Cardiac fibroblast (primary cell): ENCODE results near the gene HOXD3.
A peak's percentile ranks its signal among the peaks of the same experiment; 100 is the strongest.

Experiments
- DNase-seq, 2 donors: peaks; one replicate each; pipeline versions ENCODE4 v3.0.0 to v3.0.0-alpha.2; 2010; ENCODE audit warnings: low read depth in 2 of 2
- H3K4me3 ChIP-seq, 2 donors: replicated peaks in 1 of 2; 1 replicate in 1 of 2; 2 replicates in 1 of 2; pipeline ENCODE4 v1.5.1; 2011; ENCODE audit warnings: low read depth in 2 of 2, low read length in 2 of 2, mild to moderate bottlenecking in 2 of 2, moderate library complexity in 1 of 2
- TF ChIP-seq, protein P1 (sequence below): IDR thresholded peaks from one replicate; pipeline ENCODE4 v1.5.1; 2011; ENCODE audit warnings: low read depth, mild to moderate bottlenecking, low read length, inconsistent platforms

The HOXD3 gene

GRCh38 chr2:176139661-176140512, 17.2 kb upstream of the HOXD3 start:
- H3K4me3 ChIP-seq: peak overlapping the region in 1 of 2 donors; percentile 52
- TF ChIP-seq, protein P1, sequence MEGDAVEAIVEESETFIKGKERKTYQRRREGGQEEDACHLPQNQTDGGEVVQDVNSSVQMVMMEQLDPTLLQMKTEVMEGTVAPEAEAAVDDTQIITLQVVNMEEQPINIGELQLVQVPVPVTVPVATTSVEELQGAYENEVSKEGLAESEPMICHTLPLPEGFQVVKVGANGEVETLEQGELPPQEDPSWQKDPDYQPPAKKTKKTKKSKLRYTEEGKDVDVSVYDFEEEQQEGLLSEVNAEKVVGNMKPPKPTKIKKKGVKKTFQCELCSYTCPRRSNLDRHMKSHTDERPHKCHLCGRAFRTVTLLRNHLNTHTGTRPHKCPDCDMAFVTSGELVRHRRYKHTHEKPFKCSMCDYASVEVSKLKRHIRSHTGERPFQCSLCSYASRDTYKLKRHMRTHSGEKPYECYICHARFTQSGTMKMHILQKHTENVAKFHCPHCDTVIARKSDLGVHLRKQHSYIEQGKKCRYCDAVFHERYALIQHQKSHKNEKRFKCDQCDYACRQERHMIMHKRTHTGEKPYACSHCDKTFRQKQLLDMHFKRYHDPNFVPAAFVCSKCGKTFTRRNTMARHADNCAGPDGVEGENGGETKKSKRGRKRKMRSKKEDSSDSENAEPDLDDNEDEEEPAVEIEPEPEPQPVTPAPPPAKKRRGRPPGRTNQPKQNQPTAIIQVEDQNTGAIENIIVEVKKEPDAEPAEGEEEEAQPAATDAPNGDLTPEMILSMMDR: no peak
- peak in 1 of 2 donors; percentile 33 for DNase-seq

DNA sequence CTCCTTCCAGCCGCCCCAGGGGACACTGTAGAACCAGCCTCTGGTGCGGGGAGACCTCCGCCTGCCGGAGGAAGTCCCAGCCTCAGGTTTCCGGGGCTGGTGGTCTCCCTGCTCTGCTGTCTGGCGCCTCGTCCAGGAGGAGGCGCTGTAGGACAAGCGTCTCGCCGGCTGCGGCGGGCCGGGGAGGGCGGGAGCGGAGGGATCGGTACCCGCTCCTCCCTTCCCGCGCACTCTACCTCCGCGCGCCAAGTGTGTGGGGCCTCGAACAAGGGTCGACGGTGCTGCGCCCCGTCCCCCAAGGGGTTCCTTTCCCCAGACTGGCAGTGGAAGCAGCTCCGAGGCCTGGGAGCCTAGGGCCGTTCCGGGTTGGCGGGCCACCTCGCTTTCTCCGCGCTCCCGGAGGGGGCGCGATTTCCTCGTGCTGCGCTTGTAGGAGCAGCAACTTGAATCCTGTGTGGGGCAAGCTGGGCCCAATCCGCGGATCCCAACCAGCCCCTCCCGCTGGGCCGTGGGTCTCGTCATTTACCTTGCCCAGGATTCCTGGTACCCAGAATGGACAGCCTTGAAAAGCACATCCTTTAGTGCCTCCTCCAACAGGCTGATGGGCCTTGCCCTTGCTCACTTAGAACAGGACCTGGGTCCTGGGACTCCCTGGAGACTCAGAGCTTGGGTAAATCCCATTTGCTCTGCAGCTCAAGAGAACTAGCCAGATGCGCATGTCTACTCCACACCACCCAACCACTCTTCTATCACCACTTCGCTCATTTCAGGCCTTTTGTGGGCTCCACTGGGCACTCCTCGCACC, 16.4 kb upstream of the HOXD3 start:
- DNase-seq: peak; percentile 61 to 66
- TF ChIP-seq, protein P1: peak; percentile 73
- H3K4me3 ChIP-seq: peak overlapping the region; percentile 44 to 52

- no peak for DNase-seq
- TF ChIP-seq, protein P1: no peak
- no peak overlapping the region for H3K4me3 ChIP-seq
Observed at GRCh38 chr2:176142281-176142680, 14.8 kb upstream of the HOXD3 start.

GRCh38 chr2:176145085-176145969, 11.8 kb upstream of the HOXD3 start:
- TF ChIP-seq, protein P1: no peak
- H3K4me3 ChIP-seq: no peak overlapping the region
- DNase-seq: no peak

DNA sequence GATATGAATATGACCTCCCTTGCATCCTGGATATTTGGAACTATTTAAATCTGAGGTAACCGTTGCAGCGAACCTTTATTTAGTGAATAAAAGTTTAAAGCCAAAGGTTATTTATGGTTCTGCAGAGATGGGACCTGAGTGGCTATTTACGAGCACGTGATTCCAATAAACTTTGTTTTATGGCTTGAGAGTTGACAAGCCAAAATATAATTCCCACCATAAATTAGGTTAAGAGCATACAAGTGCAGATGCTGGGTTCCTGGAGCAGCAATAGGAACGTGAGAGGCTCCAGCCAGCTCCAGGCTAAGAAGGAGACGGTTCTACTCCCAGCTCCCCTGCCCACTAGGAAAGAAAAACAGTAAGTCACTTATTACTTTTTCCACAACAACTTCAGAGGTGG, 11.0 kb upstream of the HOXD3 start:
- no peak overlapping the region for H3K4me3 ChIP-seq
- no peak for DNase-seq
- TF ChIP-seq, protein P1: no peak

- no peak overlapping the region for H3K4me3 ChIP-seq
- TF ChIP-seq, protein P1: no peak
Observed at GRCh38 chr2:176146645-176147044, 10.5 kb upstream of the HOXD3 start.

More at GRCh38 chr2:176146645-176147044, 10.5 kb upstream of the HOXD3 start:
- DNase-seq: no peak
